Measurements from ENCODE around the gene RASSF4. TPM values are rescaled to one million over a fixed set of nuclear protein-coding genes. Genes with fewer than 3 reads are reported as not detected.

The RASSF4 gene
- total and polyA plus RNA-seq, 9 donors = 4.8 to 21.9 (median 8.1) TPM

- peak in 1 of 5 donors; percentile 2 for DNase-seq
- intact Hi-C loops (cut with DNase I) = no loop called here
- TF ChIP-seq EP300 (IDR thresholded peaks at IDR 0.05) (no peak), CTCF (IDR thresholded peaks at IDR 0.05) (no peak), POLR2A (IDR thresholded peaks at IDR 0.05) (no peak)
- no peaks in the 10 kb centered on the region for H3K27me3 ChIP-seq
- no peak overlapping the region for H3K4me3 ChIP-seq
- no peaks in the 10 kb centered on the region for H3K9me3 ChIP-seq
- peaks cover 9% of the 10 kb centered on the region for H3K4me1 ChIP-seq (ENCODE audit: insufficient read depth)
- H3K27ac ChIP-seq = no peak overlapping the region
- 87% methylated on average over 11 of the region's 11 CpGs for WGBS, 3 donors
- H3K36me3 ChIP-seq = no peaks in the 10 kb centered on the region
Observed at GRCh38 chr10:44961931-44962750, 2.5 kb downstream of the RASSF4 start.

- H3K4me3 ChIP-seq = no peak overlapping the region
- H3K36me3 ChIP-seq = no peaks in the 10 kb centered on the region
- TF ChIP-seq POLR2A (IDR thresholded peaks at IDR 0.05) = no peak
- TF ChIP-seq CTCF (IDR thresholded peaks at IDR 0.05) = no peak
- no peak for TF ChIP-seq EP300 (IDR thresholded peaks at IDR 0.05)
- intact Hi-C loops (cut with DNase I) = no loop called here
- no peaks in the 10 kb centered on the region for H3K27me3 ChIP-seq
- H3K4me1 ChIP-seq (ENCODE audit: insufficient read depth) = peaks cover 8% of the 10 kb centered on the region
- DNase-seq = peak in 1 of 5 donors; percentile 6
- H3K27ac ChIP-seq = no peak overlapping the region
- WGBS, 3 donors = 90 to 93% (median 92%) methylated on average over 19 of the region's 19 CpGs
- H3K9me3 ChIP-seq = no peaks in the 10 kb centered on the region
Observed at GRCh38 chr10:44962870-44963738, 3.5 kb downstream of the RASSF4 start.

- no peaks in the 10 kb centered on the region for H3K27me3 ChIP-seq
- no peak for TF ChIP-seq CTCF (IDR thresholded peaks at IDR 0.05)
- TF ChIP-seq POLR2A (IDR thresholded peaks at IDR 0.05) = no peak
- no peak for TF ChIP-seq EP300 (IDR thresholded peaks at IDR 0.05)
- no peaks in the 10 kb centered on the region for H3K36me3 ChIP-seq
- H3K4me1 ChIP-seq (ENCODE audit: insufficient read depth) = peaks cover 4% of the 10 kb centered on the region
- no peak overlapping the region for H3K27ac ChIP-seq
- intact Hi-C loops (cut with DNase I) = no loop called here
- 76 to 82% (median 76%) methylated on average over 15 of the region's 15 CpGs for WGBS, 3 donors
- H3K9me3 ChIP-seq = no peaks in the 10 kb centered on the region
- H3K4me3 ChIP-seq = no peak overlapping the region
- peak in 1 of 5 donors; percentile 10 for DNase-seq
Observed at GRCh38 chr10:44963772-44964633, 4.4 kb downstream of the RASSF4 start.

GRCh38 chr10:44965104-44965503 is 5.5 kb downstream of the RASSF4 start:
- Histone ChIP-seq H3K9me3 (no peaks in the 10 kb centered on the region), H3K27ac (no peak overlapping the region), H3K36me3 (no peaks in the 10 kb centered on the region), H3K27me3 (no peaks in the 10 kb centered on the region), H3K4me3 (no peak overlapping the region), H3K4me1 (ENCODE audit: insufficient read depth) (peaks cover 2% of the 10 kb centered on the region)
- no peak for DNase-seq
- no peak for TF ChIP-seq CTCF (IDR thresholded peaks at IDR 0.05)
- no peak for TF ChIP-seq EP300 (IDR thresholded peaks at IDR 0.05)
- TF ChIP-seq POLR2A (IDR thresholded peaks at IDR 0.05) = no peak
- WGBS, 3 donors = 94 to 98% (median 97%) methylated on average over 1 of the region's 1 CpG
- intact Hi-C loops (cut with DNase I) = no loop called here

All from ovary (tissue), 9 donors.